ENCODE results near the gene BRD7.

GRCh38 chr16:50273382-50273690, 95.5 kb downstream of the BRD7 start:
- TF ChIP-seq CTCF (IDR thresholded peaks at IDR 0.05; ENCODE audit: poor library complexity) (no peak), EZH2phosphoT487 (IDR thresholded peaks at IDR 0.05; ENCODE audit: low read depth, severe bottlenecking, unreplicated experiment) (no peak), EZH2 (IDR thresholded peaks at IDR 0.05; ENCODE audit: borderline replicate concordance) (no peak)
